ENCODE measurements around the gene ITGA6.
"Not testable (repeated sequence)": the region's sequence is repeated elsewhere in the genome, so short reads cannot be mapped to it uniquely, and the experiment has no call there.

Gene ITGA6

GRCh38 chr2:172513935-172514586, 86.7 kb downstream of the ITGA6 start:
- peak in 34 of 51 donors; percentile 0 to 67 (median 13) for DNase-seq

GRCh38 chr2:172516299-172516698, 88.9 kb downstream of the ITGA6 start:
- DNase-seq, result peak in 1 of 51 donors; percentile 6

GRCh38 chr2:172518995-172519394, 91.6 kb downstream of the ITGA6 start:
- no peak for DNase-seq

GRCh38 chr2:172525601-172526000, 98.2 kb downstream of the ITGA6 start:
- DNase-seq, result no peak

GRCh38 chr2:172531309-172531708, 103.9 kb downstream of the ITGA6 start:
- DNase-seq, result no peak

GRCh38 chr2:172532461-172532860, 105.1 kb downstream of the ITGA6 start:
- not testable (repeated sequence) for DNase-seq

GRCh38 chr2:172533687-172534086, 106.3 kb downstream of the ITGA6 start:
- no peak for DNase-seq

GRCh38 chr2:172535119-172535518, 107.7 kb downstream of the ITGA6 start:
- DNase-seq, result no peak

GRCh38 chr2:172537851-172538250, 110.5 kb downstream of the ITGA6 start:
- not testable (repeated sequence) for DNase-seq

- no peak for DNase-seq
These were observed 112.4 kb downstream of the ITGA6 start for GRCh38 chr2:172539767-172540166.

- DNase-seq, result no peak
These were observed 113.0 kb downstream of the ITGA6 start for GRCh38 chr2:172540421-172540820.

- no peak for DNase-seq
These were observed 118.2 kb downstream of the ITGA6 start for GRCh38 chr2:172545408-172546075.

- no peak for DNase-seq
These were observed 121.7 kb downstream of the ITGA6 start for GRCh38 chr2:172549131-172549530.

- not testable (repeated sequence) for DNase-seq
These were observed 122.4 kb downstream of the ITGA6 start for GRCh38 chr2:172549802-172550201.

- no peak for DNase-seq
These were observed 123.0 kb downstream of the ITGA6 start for GRCh38 chr2:172550419-172550818.

GRCh38 chr2:172551271-172551670, 123.9 kb downstream of the ITGA6 start:
- no peak for DNase-seq

- DNase-seq, result no peak
These were observed 125.3 kb downstream of the ITGA6 start for GRCh38 chr2:172552547-172553291.

GRCh38 chr2:172554352-172555271, 127.2 kb downstream of the ITGA6 start:
- no peak for DNase-seq

- DNase-seq, result no peak
These were observed 127.8 kb downstream of the ITGA6 start for GRCh38 chr2:172555272-172555521.
